WTC11 (cell line): Measurements from ENCODE around the gene ATF4. TPM values are rescaled to one million over a fixed set of nuclear protein-coding genes. Genes with fewer than 3 reads are reported as not detected.

Experiments
- ATAC-seq: fragments of 200-7000 bp; cut with Tn5 transposase; 2 replicates; pipeline ENCODE4 v1.10.0; 2021; ENCODE audit warnings: mild to moderate bottlenecking, moderate library complexity
- CTCF ChIA-PET: fragments of 300-600 bp; sonication (Branson Sonifier 250); formaldehyde crosslinking; loops from one replicate; lab custom pipeline; 2021; ENCODE audit warnings: antibody characterized with exemption; lab: Charles Lee
- POLR2A ChIA-PET: fragments of 350-600 bp; sonication (Branson Sonifier 250); formaldehyde crosslinking; loops from one replicate; lab custom pipeline; 2021; ENCODE audit warnings: antibody characterized with exemption; lab: Charles Lee
- DNase-seq: peaks from one replicate; pipeline ENCODE4 v3.0.0; 2021; ENCODE audit warnings: low spot score
- H3K27ac Mint-ChIP-seq: 2 replicates; pipeline ENCODE4 v1.8.0; 2021; ENCODE audit warnings: mixed read lengths
- H3K27me3 Mint-ChIP-seq: 2 replicates; pipeline ENCODE4 v1.8.0; 2021; ENCODE audit warnings: low read depth, mild to moderate bottlenecking, moderate library complexity, mixed read lengths
- H3K36me3 Mint-ChIP-seq: 2 replicates; pipeline ENCODE4 v1.8.0; 2021; ENCODE audit warnings: mixed read lengths
- H3K4me1 Mint-ChIP-seq: 2 replicates; pipeline ENCODE4 v1.8.0; 2022; ENCODE audit warnings: mixed read lengths
- H3K4me3 Mint-ChIP-seq: 2 replicates; pipeline ENCODE4 v1.8.0; 2021; ENCODE audit warnings: mild to moderate bottlenecking, moderate library complexity, mixed read lengths
- H3K9me3 Mint-ChIP-seq: 2 replicates; pipeline ENCODE4 v1.8.0; 2021; ENCODE audit warnings: mixed read lengths
- ARID4B ChIP-seq: sonication (generic); formaldehyde crosslinking; IDR thresholded peaks from 2 replicates; pipeline ENCODE4 v1.8.0; 2023; ENCODE audit warnings: missing genetic modification reagents, mild to moderate bottlenecking, borderline replicate concordance
- CTCF ChIP-seq: fragments of 200-600 bp; IDR thresholded peaks from 2 replicates; pipeline ENCODE4 v1.8.0; 2022; ENCODE audit warnings: antibody characterized with exemption
- ESRRA ChIP-seq: sonication (generic); formaldehyde crosslinking; IDR thresholded peaks from 2 replicates; pipeline ENCODE4 v1.8.1; 2022; ENCODE audit warnings: mild to moderate bottlenecking, missing genetic modification reagents, borderline replicate concordance
- GABPB1 ChIP-seq: sonication (generic); formaldehyde crosslinking; IDR thresholded peaks from 2 replicates; pipeline ENCODE4 v1.8.1; 2023; ENCODE audit warnings: mild to moderate bottlenecking, missing genetic modification reagents
- JUN ChIP-seq: sonication (generic); formaldehyde crosslinking; IDR thresholded peaks from 2 replicates; pipeline ENCODE4 v1.8.0; 2023; ENCODE audit warnings: mild to moderate bottlenecking, missing genetic modification reagents
- NFATC4 ChIP-seq: fragments of 250-450 bp; sonication (Bioruptor Pico); IDR thresholded peaks from 2 replicates; pipeline ENCODE4 v1.9.0; 2021; ENCODE audit warnings: mild to moderate bottlenecking
- USF2 ChIP-seq: sonication (generic); formaldehyde crosslinking; IDR thresholded peaks from 2 replicates; pipeline ENCODE4 v1.8.1; 2023; ENCODE audit warnings: mild to moderate bottlenecking, missing genetic modification reagents, moderate library complexity
- ZNF138 ChIP-seq: sonication (generic); formaldehyde crosslinking; conservative IDR thresholded peaks from 2 replicates; pipeline ENCODE4 v1.8.1; 2022; ENCODE audit warnings: mild to moderate bottlenecking, moderate library complexity, missing genetic modification reagents
- total RNA-seq: library from RNA; stranded (reverse); gene quantifications from 3 replicates; pipeline ENCODE4 v1.2.3, GENCODE V29; 2021
- TF ChIP-seq, protein P1 (sequence below): sonication (generic); formaldehyde crosslinking; IDR thresholded peaks from 2 replicates; pipeline ENCODE4 v1.8.1; 2023; ENCODE audit warnings: mild to moderate bottlenecking, missing genetic modification reagents, moderate library complexity
- TF ChIP-seq, protein P2 (sequence below): sonication (generic); formaldehyde crosslinking; IDR thresholded peaks from 2 replicates; pipeline ENCODE4 v1.8.0; 2022; ENCODE audit warnings: missing genetic modification reagents
- TF ChIP-seq, protein P3 (sequence below): sonication (generic); formaldehyde crosslinking; IDR thresholded peaks from 2 replicates; pipeline ENCODE4 v1.8.0; 2022; ENCODE audit warnings: mild to moderate bottlenecking, missing genetic modification reagents
- TF ChIP-seq, protein P4 (sequence below): sonication (generic); formaldehyde crosslinking; IDR thresholded peaks from 2 replicates; pipeline ENCODE4 v1.8.1; 2022; ENCODE audit warnings: low read depth, mild to moderate bottlenecking, moderate library complexity, missing genetic modification reagents, borderline replicate concordance

The ATF4 gene
- total RNA-seq, 1 experiment from 2014 or later = 460 TPM

- TF ChIP-seq CTCF (peak; percentile 70), ZNF138 (no peak)
- ATAC-seq (peak; percentile 78), DNase-seq (peak; percentile 75)
- Mint-ChIP-seq H3K27ac (no peak overlapping the region), H3K36me3 (no peaks in the 10 kb centered on the region), H3K4me3 (no peak overlapping the region), H3K27me3 (peaks cover 67% of the 10 kb centered on the region), H3K9me3 (no peaks in the 10 kb centered on the region), H3K4me1 (peaks cover 2% of the 10 kb centered on the region)
- CTCF ChIA-PET = interaction anchor here (0.6 to 2.1 kb wide), 47 partner anchors 9 to 513 kb away, joined by 3 to 45 read pairs (median 4); partner anchors contain the start of genes ATF4 and TAB1
- POLR2A ChIA-PET = interaction anchor here (0.8 kb wide), 1 partner anchor 33 kb away, joined by 3 read pairs; no protein-coding TSS in a partner anchor
Measured at GRCh38 chr22:39496131-39496838, 24.1 kb upstream of the ATF4 start.

GRCh38 chr22:39497429-39497828 lies 22.9 kb upstream of the ATF4 start:
- no peaks in the 10 kb centered on the region for H3K9me3 Mint-ChIP-seq
- H3K4me1 Mint-ChIP-seq = peaks cover 8% of the 10 kb centered on the region
- H3K27ac Mint-ChIP-seq = no peak overlapping the region
- DNase-seq = no peak
- no peak overlapping the region for H3K4me3 Mint-ChIP-seq
- H3K36me3 Mint-ChIP-seq = no peaks in the 10 kb centered on the region
- ChIA-PET CTCF (interaction anchor here (0.6 to 2.1 kb wide), 7 partner anchors 12 to 166 kb away, joined by 3 to 45 read pairs (median 9); no protein-coding TSS in a partner anchor), POLR2A (no interaction called here)
- TF ChIP-seq, protein P1, sequence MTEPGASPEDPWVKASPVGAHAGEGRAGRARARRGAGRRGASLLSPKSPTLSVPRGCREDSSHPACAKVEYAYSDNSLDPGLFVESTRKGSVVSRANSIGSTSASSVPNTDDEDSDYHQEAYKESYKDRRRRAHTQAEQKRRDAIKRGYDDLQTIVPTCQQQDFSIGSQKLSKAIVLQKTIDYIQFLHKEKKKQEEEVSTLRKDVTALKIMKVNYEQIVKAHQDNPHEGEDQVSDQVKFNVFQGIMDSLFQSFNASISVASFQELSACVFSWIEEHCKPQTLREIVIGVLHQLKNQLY = no peak
- no peak for TF ChIP-seq ESRRA (CRISPR knock-in tag)
- peaks cover 74% of the 10 kb centered on the region for H3K27me3 Mint-ChIP-seq
- ATAC-seq = no peak

- Mint-ChIP-seq H3K9me3 (no peaks in the 10 kb centered on the region), H3K27ac (no peak overlapping the region), H3K27me3 (peaks cover 79% of the 10 kb centered on the region)
- ATAC-seq = no peak
- no peak for TF ChIP-seq NFATC4 (CRISPR knock-in tag)
- TF ChIP-seq, protein P2, sequence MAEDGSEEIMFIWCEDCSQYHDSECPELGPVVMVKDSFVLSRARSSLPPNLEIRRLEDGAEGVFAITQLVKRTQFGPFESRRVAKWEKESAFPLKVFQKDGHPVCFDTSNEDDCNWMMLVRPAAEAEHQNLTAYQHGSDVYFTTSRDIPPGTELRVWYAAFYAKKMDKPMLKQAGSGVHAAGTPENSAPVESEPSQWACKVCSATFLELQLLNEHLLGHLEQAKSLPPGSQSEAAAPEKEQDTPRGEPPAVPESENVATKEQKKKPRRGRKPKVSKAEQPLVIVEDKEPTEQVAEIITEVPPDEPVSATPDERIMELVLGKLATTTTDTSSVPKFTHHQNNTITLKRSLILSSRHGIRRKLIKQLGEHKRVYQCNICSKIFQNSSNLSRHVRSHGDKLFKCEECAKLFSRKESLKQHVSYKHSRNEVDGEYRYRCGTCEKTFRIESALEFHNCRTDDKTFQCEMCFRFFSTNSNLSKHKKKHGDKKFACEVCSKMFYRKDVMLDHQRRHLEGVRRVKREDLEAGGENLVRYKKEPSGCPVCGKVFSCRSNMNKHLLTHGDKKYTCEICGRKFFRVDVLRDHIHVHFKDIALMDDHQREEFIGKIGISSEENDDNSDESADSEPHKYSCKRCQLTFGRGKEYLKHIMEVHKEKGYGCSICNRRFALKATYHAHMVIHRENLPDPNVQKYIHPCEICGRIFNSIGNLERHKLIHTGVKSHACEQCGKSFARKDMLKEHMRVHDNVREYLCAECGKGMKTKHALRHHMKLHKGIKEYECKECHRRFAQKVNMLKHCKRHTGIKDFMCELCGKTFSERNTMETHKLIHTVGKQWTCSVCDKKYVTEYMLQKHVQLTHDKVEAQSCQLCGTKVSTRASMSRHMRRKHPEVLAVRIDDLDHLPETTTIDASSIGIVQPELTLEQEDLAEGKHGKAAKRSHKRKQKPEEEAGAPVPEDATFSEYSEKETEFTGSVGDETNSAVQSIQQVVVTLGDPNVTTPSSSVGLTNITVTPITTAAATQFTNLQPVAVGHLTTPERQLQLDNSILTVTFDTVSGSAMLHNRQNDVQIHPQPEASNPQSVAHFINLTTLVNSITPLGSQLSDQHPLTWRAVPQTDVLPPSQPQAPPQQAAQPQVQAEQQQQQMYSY (CRISPR knock-in tag) = no peak
- TF ChIP-seq, all 79 proteins: peak for 0
- CTCF ChIA-PET = interaction anchor here (1.5 to 1.7 kb wide), 2 partner anchors 167 to 187 kb away, joined by 3 read pairs; no protein-coding TSS in a partner anchor
- DNase-seq = no peak
- POLR2A ChIA-PET = interaction anchor here (1.4 kb wide), 1 partner anchor 22 kb away, joined by 3 read pairs; the partner anchor contains the start of gene ATF4
- H3K4me3 Mint-ChIP-seq = no peak overlapping the region
- H3K36me3 Mint-ChIP-seq = 0 out of 2 replicates have a peak, but pooled peaks cover under 1% of the 10 kb centered on the region
- peaks cover 8% of the 10 kb centered on the region for H3K4me1 Mint-ChIP-seq
Measured at GRCh38 chr22:39498368-39498767, 22.0 kb upstream of the ATF4 start.

- Mint-ChIP-seq H3K4me3 (no peak overlapping the region), H3K27ac (no peak overlapping the region), H3K36me3 (0 out of 2 replicates have a peak, but pooled peaks cover 5% of the 10 kb centered on the region), H3K4me1 (peaks cover 12% of the 10 kb centered on the region), H3K9me3 (no peaks in the 10 kb centered on the region), H3K27me3 (peaks cover 80% of the 10 kb centered on the region)
- ATAC-seq = no peak
- ChIA-PET CTCF (interaction anchor here (1.7 kb wide), 1 partner anchor 188 kb away, joined by 3 read pairs; no protein-coding TSS in a partner anchor), POLR2A (interaction anchor here (1.4 kb wide), 1 partner anchor 21 kb away, joined by 3 read pairs; the partner anchor contains the start of gene ATF4)
- no peak for DNase-seq
- TF ChIP-seq, protein P3, sequence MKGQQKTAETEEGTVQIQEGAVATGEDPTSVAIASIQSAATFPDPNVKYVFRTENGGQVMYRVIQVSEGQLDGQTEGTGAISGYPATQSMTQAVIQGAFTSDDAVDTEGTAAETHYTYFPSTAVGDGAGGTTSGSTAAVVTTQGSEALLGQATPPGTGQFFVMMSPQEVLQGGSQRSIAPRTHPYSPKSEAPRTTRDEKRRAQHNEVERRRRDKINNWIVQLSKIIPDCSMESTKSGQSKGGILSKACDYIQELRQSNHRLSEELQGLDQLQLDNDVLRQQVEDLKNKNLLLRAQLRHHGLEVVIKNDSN = no peak
- TF ChIP-seq USF2 (no peak), JUN (no peak), GABPB1 (CRISPR knock-in tag) (no peak), ARID4B (no peak)
- TF ChIP-seq, protein P4, sequence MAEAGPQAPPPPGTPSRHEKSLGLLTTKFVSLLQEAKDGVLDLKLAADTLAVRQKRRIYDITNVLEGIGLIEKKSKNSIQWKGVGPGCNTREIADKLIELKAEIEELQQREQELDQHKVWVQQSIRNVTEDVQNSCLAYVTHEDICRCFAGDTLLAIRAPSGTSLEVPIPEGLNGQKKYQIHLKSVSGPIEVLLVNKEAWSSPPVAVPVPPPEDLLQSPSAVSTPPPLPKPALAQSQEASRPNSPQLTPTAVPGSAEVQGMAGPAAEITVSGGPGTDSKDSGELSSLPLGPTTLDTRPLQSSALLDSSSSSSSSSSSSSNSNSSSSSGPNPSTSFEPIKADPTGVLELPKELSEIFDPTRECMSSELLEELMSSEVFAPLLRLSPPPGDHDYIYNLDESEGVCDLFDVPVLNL (CRISPR knock-in tag) = no peak
Measured at GRCh38 chr22:39498802-39499201, 21.6 kb upstream of the ATF4 start.
